Stimulated activated CD4-positive, alpha-beta T cell treated with anti-CD3 and anti-CD28 coated beads, Interleukin-15, amount 100 ng/mL, for 48 hours (primary cell): ENCODE results near the gene MBNL1.

ENCODE experiments used
- DNase-seq, 2 donors: peaks; one replicate each; pipeline ENCODE4 v3.0.0-alpha.2; 2020; ENCODE audit warnings: low read depth in 2 of 2

Gene MBNL1

GRCh38 chr3:152268555-152269055 is at the start of gene MBNL1:
MBNL1 (plus strand) TSS chr3:152268929; CDS start chr3:152300194, 31,265 bp downstream.
- peak; percentile 79 to 85 for DNase-seq

GRCh38 chr3:152219216-152219615 is 49.5 kb upstream of the MBNL1 start:
- DNase-seq = no peak

GRCh38 chr3:152219769-152220255 is 48.9 kb upstream of the MBNL1 start:
- DNase-seq = no peak

- no peak for DNase-seq
These were observed 46.4 kb upstream of the MBNL1 start for GRCh38 chr3:152222327-152222726.

GRCh38 chr3:152225201-152225600 is 43.5 kb upstream of the MBNL1 start:
- no peak for DNase-seq

GRCh38 chr3:152226176-152226575 is 42.6 kb upstream of the MBNL1 start:
- no peak for DNase-seq

- DNase-seq = no peak
These were observed 41.7 kb upstream of the MBNL1 start for GRCh38 chr3:152227027-152227426.

DNA sequence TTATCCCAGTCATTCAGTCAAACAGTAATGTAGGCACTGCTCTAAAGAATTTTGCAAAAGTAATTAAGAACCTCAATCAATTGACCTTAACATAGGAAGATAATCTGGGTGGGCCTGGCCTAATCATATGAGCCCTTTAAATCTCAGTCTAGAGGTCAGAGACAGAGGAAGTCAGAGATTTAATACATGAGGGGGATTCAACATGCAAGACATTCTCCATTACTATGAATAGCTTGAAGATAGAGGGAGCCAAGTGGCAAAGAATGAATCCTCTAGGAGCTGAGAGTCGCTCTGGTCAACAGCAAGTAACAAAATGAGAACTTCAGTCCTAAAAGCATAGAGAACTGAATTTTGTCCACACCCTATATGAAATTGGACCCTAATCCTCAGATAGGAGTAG is 39.0 kb upstream of the MBNL1 start:
- DNase-seq = no peak

DNA sequence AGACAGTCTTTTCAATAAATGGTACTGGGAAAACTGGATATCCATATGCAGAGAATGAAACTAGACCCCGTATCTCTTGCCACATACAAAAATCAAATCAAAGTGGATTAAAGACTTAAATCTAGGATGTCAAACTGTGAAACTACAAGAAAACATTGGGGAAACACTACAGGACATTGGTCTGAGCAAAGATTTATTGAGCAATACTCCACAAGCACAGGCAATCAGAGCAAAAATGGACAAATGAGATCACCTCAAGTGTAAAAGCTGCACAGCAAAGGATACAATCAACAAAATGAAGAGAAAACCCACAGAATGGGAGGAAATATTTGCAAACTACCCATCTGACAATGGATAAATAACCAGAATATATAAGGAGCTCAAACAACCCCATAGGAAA is 38.4 kb upstream of the MBNL1 start:
- DNase-seq = no peak

DNA sequence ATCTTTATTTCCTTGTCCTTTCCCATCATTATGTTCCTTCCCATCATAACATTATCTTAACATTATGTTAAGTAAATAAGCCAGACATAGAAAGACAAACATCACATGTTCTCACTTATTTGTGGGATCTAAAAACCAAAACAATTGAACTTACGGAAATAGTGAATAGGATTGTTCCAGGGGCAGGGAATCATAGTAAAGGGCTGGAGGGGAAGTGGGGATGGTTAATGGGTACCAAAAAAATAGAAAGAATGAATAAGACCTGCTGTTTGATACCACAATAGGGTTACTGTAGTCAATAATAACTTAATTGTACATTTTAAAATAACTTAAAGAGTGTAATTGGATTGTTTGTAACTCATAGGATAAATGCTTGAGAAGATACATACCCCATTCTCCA is 36.7 kb upstream of the MBNL1 start:
- no peak for DNase-seq

DNA sequence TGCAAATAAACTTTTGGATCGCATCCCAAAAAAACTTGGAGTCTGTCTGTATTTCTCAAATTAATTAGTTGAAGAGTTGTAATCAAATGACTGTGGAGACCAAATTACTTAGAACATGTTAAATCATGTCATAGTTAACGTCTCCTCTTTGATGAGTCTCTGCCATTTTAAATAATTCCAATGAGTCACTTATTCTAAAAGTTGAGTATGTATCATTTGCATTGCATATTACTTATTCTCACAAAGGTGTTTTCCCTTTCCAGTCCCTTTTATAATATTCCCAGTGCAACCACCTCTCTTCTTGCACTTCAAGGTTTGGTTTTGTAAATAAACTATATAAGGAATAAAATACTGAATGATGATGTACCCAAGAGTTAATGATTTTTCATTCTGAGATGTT is 36.0 kb upstream of the MBNL1 start:
- no peak for DNase-seq

- no peak for DNase-seq
These were observed 33.9 kb upstream of the MBNL1 start for GRCh38 chr3:152234657-152235375.

DNA sequence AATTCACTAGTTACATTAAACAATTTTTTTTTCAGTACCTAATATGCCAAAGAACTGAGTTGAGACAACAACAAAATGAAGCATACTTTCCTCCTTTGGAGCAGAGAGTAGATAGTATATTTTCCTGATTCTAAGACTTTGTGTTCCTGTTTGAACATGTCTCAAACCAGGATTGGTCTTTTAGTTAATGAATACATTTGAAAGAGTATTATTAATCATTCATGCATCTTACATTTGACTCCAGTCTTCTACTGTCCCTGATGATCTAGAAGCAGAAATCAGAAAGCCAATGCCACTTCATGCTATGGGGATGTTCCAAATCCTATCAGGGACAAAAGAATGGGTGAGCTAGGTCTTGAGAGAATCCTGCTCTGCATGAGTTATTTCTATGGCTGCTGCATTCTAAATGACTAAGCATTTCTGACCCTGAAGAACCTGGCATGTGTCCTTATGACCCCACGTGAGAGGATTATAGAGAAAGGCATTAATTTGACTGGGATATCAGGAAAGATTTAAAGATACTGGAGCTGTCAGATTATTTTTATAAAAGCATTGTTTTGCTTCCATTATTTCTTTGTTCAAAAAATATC is 32.9 kb upstream of the MBNL1 start:
- no peak for DNase-seq

DNA sequence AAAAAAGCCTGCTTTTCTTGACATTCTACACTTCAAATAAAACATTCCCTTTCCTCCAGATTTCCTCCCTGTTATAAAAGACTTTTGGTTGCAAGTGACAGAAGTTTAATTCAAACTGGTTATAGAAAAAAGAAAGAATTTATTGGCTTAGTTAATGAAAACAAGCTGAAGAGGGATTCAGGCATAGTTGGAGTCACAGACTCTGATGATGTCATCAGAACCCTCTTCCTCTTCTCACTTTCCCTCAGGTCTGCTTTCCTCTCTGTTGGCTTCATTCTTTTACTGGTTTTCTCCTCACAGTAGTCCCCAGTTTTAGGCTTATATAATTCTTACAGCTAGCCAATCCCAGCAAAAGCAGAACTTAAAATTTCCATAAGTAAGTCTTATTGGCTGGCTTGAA is 32.0 kb upstream of the MBNL1 start:
- no peak for DNase-seq

DNA sequence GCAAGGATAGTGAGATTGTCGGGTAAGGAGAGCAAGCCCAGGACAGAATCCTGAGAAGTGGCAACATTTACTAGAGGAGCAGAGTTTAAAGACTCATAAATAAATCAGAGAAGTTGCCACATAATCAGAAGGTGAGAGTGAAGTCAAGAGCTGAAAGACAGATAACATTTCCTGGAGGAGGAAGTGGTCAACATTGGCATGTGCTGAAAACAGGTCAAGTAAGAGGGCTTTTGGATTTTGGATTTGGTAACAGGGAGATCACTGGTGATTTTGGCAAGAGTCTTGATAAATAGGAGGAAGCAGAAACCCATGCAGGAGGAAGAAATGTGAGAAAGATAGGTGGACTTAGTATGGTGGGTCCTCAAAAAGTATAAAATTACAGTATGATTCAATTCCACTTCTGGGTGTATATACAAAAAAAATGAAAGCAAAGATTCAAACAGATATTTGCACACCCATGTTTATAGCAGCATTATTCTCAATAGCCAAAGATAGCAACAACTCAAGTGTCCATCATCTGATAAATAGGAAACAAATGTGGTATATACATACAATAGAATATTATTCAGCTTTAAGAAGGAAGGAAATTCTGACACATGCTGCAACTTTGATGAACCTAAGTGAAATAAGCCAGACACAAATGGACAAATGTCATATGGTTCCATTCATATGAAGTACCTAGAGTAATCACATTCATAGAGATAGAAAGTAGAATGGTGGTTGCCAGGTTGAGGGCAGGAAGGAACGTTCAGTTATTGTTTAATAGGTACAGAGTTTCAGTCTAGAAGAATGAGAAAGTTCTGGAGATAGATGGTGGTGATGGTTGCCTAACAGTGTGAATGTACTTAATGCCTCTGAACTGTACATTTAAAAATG is 27.3 kb upstream of the MBNL1 start:
- DNase-seq = no peak

DNA sequence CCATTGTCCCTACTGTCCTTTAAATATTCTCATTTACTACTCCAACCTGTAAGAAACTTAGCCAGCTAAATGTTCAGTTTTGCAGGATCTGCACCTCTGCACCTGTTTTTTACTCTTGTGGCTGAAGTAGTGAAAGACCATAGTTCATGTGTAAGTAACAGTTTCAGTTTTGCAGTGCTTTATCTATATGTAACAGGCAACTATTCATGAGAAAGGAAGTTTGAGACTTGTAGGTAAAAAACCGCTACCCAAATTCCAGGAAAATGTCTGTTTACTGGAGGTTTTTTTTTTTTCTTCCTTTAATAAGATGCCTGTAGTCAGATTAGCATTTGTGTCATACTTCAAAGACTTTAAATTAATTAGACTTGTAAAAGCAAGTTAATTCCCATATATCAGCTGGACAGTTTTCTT is 25.4 kb upstream of the MBNL1 start:
- no peak for DNase-seq

- DNase-seq = no peak
These were observed 24.8 kb upstream of the MBNL1 start for GRCh38 chr3:152243721-152244516.

GRCh38 chr3:152244517-152244888 is 24.2 kb upstream of the MBNL1 start:
- DNase-seq = no peak

GRCh38 chr3:152245498-152246170 is 23.1 kb upstream of the MBNL1 start:
- DNase-seq = no peak

DNA sequence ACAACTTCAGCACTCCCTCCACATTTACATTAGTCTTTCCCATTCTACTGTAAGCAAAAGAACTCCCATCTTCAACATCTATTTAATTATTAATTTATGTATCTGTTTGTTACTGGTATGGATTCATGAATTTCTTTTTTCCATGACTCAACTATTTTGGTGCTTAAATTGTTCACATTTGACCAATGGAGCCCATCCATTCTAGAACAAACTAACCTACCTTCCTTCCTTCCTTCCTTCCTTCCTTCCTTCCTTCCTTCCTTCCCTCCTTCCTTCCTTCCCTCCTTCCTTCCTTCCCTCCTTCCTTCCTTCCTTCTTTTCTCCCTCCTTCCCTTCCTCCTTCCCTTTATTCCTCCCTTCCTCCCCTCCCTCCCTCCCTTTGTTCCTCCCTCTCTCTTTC is 16.8 kb upstream of the MBNL1 start:
- DNase-seq = no peak

- no peak for DNase-seq
These were observed 16.0 kb upstream of the MBNL1 start for GRCh38 chr3:152252755-152253154.
